ENCODE measurements around the gene ZNF823. TPM values are rescaled to one million over a fixed set of nuclear protein-coding genes. Genes with fewer than 3 reads are reported as not detected.

The ZNF823 gene
- total and polyA plus RNA-seq, 9 of the 15 experiments (the other 6 are each of a cell fraction or from before 2014, with no cell fraction given): 4.0 to 13.4 (median 6.1) TPM

GRCh38 chr19:11766597-11767591 lies 28.1 kb upstream of the ZNF823 start, which contains the start of gene ZNF441 (continued):
- TF ChIP-seq MLLT1 (IDR thresholded peaks at IDR 0.05) (peak; percentile 29 to 34; a peak in 1 of 4 replicates), ZNF175 (CRISPR knock-in tag; IDR thresholded peaks at IDR 0.05; ENCODE audit: low read depth) (0 out of 2 replicates have a peak, but pooled peaks have one; percentile 53), HSF4 (CRISPR knock-in tag; IDR thresholded peaks at IDR 0.05; ENCODE audit: borderline replicate concordance) (no peak), CEBPG (CRISPR knock-in tag; IDR thresholded peaks at IDR 0.05) (no peak), CEBPG (tag; conservative IDR thresholded peaks at IDR 0.05 in 1 of 2, IDR thresholded peaks at IDR 0.05 in 1 of 2) (no peak), MTF1 (CRISPR knock-in tag; IDR thresholded peaks at IDR 0.05; ENCODE audit: borderline replicate concordance) (no peak), HLTF (IDR thresholded peaks at IDR 0.05) (no peak), SRSF7 (optimal IDR thresholded peaks at IDR 0.05; ENCODE audit: low read depth, low read length) (no peak), NR2F6 (CRISPR knock-in tag; IDR thresholded peaks at IDR 0.05) (no peak), KAT7 (CRISPR knock-in tag; IDR thresholded peaks at IDR 0.05; ENCODE audit: borderline replicate concordance) (no peak; the same call in 1 of the 2 replicates), BACH1 (tag; IDR thresholded peaks at IDR 0.05) (no peak), CHD4 (IDR thresholded peaks at IDR 0.05; ENCODE audit: insufficient read depth, insufficient replicate concordance, low read depth, low read length, poor library complexity, severe bottlenecking) (no peak), KAT8 (IDR thresholded peaks at IDR 0.05; ENCODE audit: low read depth) (no peak), POLR2AphosphoS2 (IDR thresholded peaks at IDR 0.05; ENCODE audit: low read length) (no peak; the same call in 1 of the 2 replicates), ESRRB (CRISPR knock-in tag; IDR thresholded peaks at IDR 0.05; ENCODE audit: borderline replicate concordance) (no peak), ZFP30 (CRISPR knock-in tag; IDR thresholded peaks at IDR 0.05; ENCODE audit: borderline replicate concordance) (no peak), MAZ (CRISPR knock-in tag; conservative IDR thresholded peaks at IDR 0.05 in 1 of 2, IDR thresholded peaks at IDR 0.05 in 1 of 2) (peak; percentile 50 to 79; a peak in 3 of 4 replicates), TARDBP (IDR thresholded peaks at IDR 0.05) (no peak), TFAP4 (CRISPR knock-in tag; IDR thresholded peaks at IDR 0.05; ENCODE audit: borderline replicate concordance) (peak; percentile 77), MECOM (CRISPR knock-in tag; IDR thresholded peaks at IDR 0.05) (no peak), ZFX (CRISPR knock-in tag; IDR thresholded peaks at IDR 0.05) (peak; percentile 89), ZNF77 (CRISPR knock-in tag; IDR thresholded peaks at IDR 0.05) (no peak), DMBX1 (CRISPR knock-in tag; IDR thresholded peaks at IDR 0.05; ENCODE audit: borderline replicate concordance) (peak; percentile 18; the same call in 1 of the 2 replicates), SMARCA5 (IDR thresholded peaks at IDR 0.05) (no peak), HEY1 (CRISPR knock-in tag; IDR thresholded peaks at IDR 0.05; ENCODE audit: borderline replicate concordance) (no peak), GATAD2A (IDR thresholded peaks at IDR 0.05) (peak; percentile 71; the same call in 1 of the 2 replicates)

Data from K562 (cell line).